Breast epithelium (tissue), 3 donors: Measurements from ENCODE around the gene DNAI2.

ENCODE experiments used
- CTCF ChIP-seq, 3 donors: fragments of 450-650 bp; IDR thresholded peaks; one replicate each; pipeline ENCODE4 v1.5.1; 2016 to 2017; ENCODE audit warnings: antibody characterized with exemption in 3 of 3, mild to moderate bottlenecking in 3 of 3, moderate library complexity in 3 of 3
- POLR2AphosphoS5 ChIP-seq, 3 donors: sonication (generic); formaldehyde crosslinking; IDR thresholded peaks; one replicate each; pipeline ENCODE4 v1.6.1; 2017; ENCODE audit warnings: antibody characterized with exemption in 3 of 3

GRCh38 chr17:74227271-74228080, 46.6 kb upstream of the DNAI2 start:
- TF ChIP-seq POLR2AphosphoS5 (IDR thresholded peaks at IDR 0.05) (no peak), CTCF (IDR thresholded peaks at IDR 0.05) (no peak)
